GM18519 (cell line): ENCODE data around the gene SLC15A2.
"Not testable (repeated sequence)": the region's sequence is repeated elsewhere in the genome, so short reads cannot be mapped to it uniquely, and the experiment has no call there.

Experiments used
- ATAC-seq: cut with Tn5 transposase; IDR thresholded peaks from one replicate; pipeline ENCODE4 v1.9.1; 2021; ENCODE audit warnings: mild to moderate bottlenecking, moderate library complexity; ENCODE audit not compliant: unreplicated experiment, low FRiP score

The SLC15A2 gene

GRCh38 chr3:121918779-121919483 lies 24.7 kb downstream of the SLC15A2 start:
- no peak for ATAC-seq

GRCh38 chr3:121924734-121925133 lies 30.5 kb downstream of the SLC15A2 start:
- no peak for ATAC-seq

GRCh38 chr3:121926380-121926779 lies 32.2 kb downstream of the SLC15A2 start:
- no peak for ATAC-seq

- not testable (repeated sequence) for ATAC-seq
Observed at GRCh38 chr3:121938141-121938855, 44.1 kb downstream of the SLC15A2 start.

GRCh38 chr3:121941592-121941991 lies 47.4 kb downstream of the SLC15A2 start:
- no peak for ATAC-seq

- ATAC-seq = no peak
Observed at GRCh38 chr3:121942116-121942786, 48.0 kb downstream of the SLC15A2 start.

GRCh38 chr3:121943431-121943830 lies 49.2 kb downstream of the SLC15A2 start:
- no peak for ATAC-seq

GRCh38 chr3:121948641-121949040 lies 54.4 kb downstream of the SLC15A2 start:
- no peak for ATAC-seq

- ATAC-seq = no peak
Observed at GRCh38 chr3:121951291-121951919, 57.2 kb downstream of the SLC15A2 start.

- ATAC-seq = no peak
Observed at GRCh38 chr3:121956363-121956762, 62.2 kb downstream of the SLC15A2 start.

GRCh38 chr3:121957674-121958415 lies 63.6 kb downstream of the SLC15A2 start:
- ATAC-seq = no peak

- no peak for ATAC-seq
Observed at GRCh38 chr3:121958801-121959200, 64.6 kb downstream of the SLC15A2 start.

GRCh38 chr3:121961283-121961682 lies 67.1 kb downstream of the SLC15A2 start:
- no peak for ATAC-seq

- ATAC-seq = no peak
Observed at GRCh38 chr3:121962443-121962842, 68.2 kb downstream of the SLC15A2 start.

GRCh38 chr3:121963608-121964007 lies 69.4 kb downstream of the SLC15A2 start:
- ATAC-seq = no peak

GRCh38 chr3:121969631-121970030 lies 75.4 kb downstream of the SLC15A2 start:
- ATAC-seq = no peak

- ATAC-seq = no peak
Observed at GRCh38 chr3:121970047-121970446, 75.8 kb downstream of the SLC15A2 start.

GRCh38 chr3:121974601-121975111 lies 80.5 kb downstream of the SLC15A2 start:
- no peak for ATAC-seq

GRCh38 chr3:121975702-121976302 lies 81.6 kb downstream of the SLC15A2 start:
- no peak for ATAC-seq

GRCh38 chr3:121976727-121977126 lies 82.5 kb downstream of the SLC15A2 start:
- no peak for ATAC-seq
